Vagina (tissue), 2 donors: Measurements from ENCODE around the gene GRIK4. TPM values are rescaled to one million over a fixed set of nuclear protein-coding genes. Genes with fewer than 3 reads are reported as not detected.

Experiments used
- DNase-seq, 2 donors: peaks; one replicate each; pipeline ENCODE4 v3.0.0-alpha.2; 2017; ENCODE audit errors: extremely low spot score in 2 of 2
- H3K27ac ChIP-seq: fragments of 200-600 bp; sonication (generic); one replicate; pipeline ENCODE4 v1.5.1; 2019
- H3K27me3 ChIP-seq: fragments of 200-600 bp; sonication (generic); one replicate; pipeline ENCODE4 v1.5.1; 2019
- H3K36me3 ChIP-seq, 2 donors: fragments of 200-600 bp; sonication (generic); one replicate each; pipeline ENCODE4 v1.5.1; 2017 to 2019
- H3K4me1 ChIP-seq: fragments of 200-600 bp; sonication (generic); one replicate; pipeline ENCODE4 v1.5.1; 2019
- H3K4me3 ChIP-seq, 2 donors: fragments of 200-600 bp; sonication (generic); 1 replicate in 1 of 2; 2 replicates in 1 of 2; pipeline ENCODE4 v1.5.1; 2016 to 2019
- H3K9me3 ChIP-seq: fragments of 200-600 bp; sonication (generic); one replicate; pipeline ENCODE4 v1.5.1; 2019
- POLR2A ChIP-seq, 2 donors: fragments of 450-650 bp; IDR thresholded peaks; one replicate each; pipeline ENCODE4 v1.6.1; 2017; ENCODE audit warnings: antibody characterized with exemption in 2 of 2, mild to moderate bottlenecking in 2 of 2, moderate library complexity in 2 of 2
- POLR2AphosphoS5 ChIP-seq, 2 donors: sonication (generic); formaldehyde crosslinking; IDR thresholded peaks; one replicate each; pipeline ENCODE4 v1.9.0; 2017; ENCODE audit warnings: antibody characterized with exemption in 2 of 2, mild to moderate bottlenecking in 2 of 2, low read depth in 1 of 2; ENCODE audit not compliant: insufficient read depth in 1 of 2
- intact Hi-C: fragments of 100-400 bp; cut with DNase I; formaldehyde crosslinking; loops from one replicate; pipeline ENCODE4 v1.15.1; 2023
- total RNA-seq: library from RNA; depleted of rRNA; stranded (reverse); fragments of >200 nt; gene quantifications from one replicate; pipeline ENCODE4 v1.2.3, GENCODE V29; 2016
- TF ChIP-seq, protein P1 (sequence below), 3 experiments: fragments of 450-650 bp in 2 of 3; fragments of 200-600 bp in 1 of 3; sonication (generic) in 1 of 3; IDR thresholded peaks; one replicate each; pipeline ENCODE4 v1.5.1; 2017 to 2019; ENCODE audit warnings: antibody characterized with exemption in 3 of 3, mild to moderate bottlenecking in 2 of 3, moderate library complexity in 2 of 3

GRIK4 gene
- total RNA-seq, 1 donor from 2014 or later, result 0.25 TPM

- Histone ChIP-seq H3K27me3 (no peaks in the 10 kb centered on the region), H3K27ac (no peak overlapping the region), H3K36me3 (no peaks in the 10 kb centered on the region), H3K4me1 (no peaks in the 10 kb centered on the region), H3K9me3 (no peaks in the 10 kb centered on the region), H3K4me3 (no peak overlapping the region)
- intact Hi-C loops, result no loop called here
- TF ChIP-seq POLR2AphosphoS5 (IDR thresholded peaks at IDR 0.05; ENCODE audit: insufficient read depth in 1 of 2, low read depth in 1 of 2) (no peak), POLR2A (IDR thresholded peaks at IDR 0.05) (no peak)
- TF ChIP-seq, protein P1, sequence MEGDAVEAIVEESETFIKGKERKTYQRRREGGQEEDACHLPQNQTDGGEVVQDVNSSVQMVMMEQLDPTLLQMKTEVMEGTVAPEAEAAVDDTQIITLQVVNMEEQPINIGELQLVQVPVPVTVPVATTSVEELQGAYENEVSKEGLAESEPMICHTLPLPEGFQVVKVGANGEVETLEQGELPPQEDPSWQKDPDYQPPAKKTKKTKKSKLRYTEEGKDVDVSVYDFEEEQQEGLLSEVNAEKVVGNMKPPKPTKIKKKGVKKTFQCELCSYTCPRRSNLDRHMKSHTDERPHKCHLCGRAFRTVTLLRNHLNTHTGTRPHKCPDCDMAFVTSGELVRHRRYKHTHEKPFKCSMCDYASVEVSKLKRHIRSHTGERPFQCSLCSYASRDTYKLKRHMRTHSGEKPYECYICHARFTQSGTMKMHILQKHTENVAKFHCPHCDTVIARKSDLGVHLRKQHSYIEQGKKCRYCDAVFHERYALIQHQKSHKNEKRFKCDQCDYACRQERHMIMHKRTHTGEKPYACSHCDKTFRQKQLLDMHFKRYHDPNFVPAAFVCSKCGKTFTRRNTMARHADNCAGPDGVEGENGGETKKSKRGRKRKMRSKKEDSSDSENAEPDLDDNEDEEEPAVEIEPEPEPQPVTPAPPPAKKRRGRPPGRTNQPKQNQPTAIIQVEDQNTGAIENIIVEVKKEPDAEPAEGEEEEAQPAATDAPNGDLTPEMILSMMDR (IDR thresholded peaks at IDR 0.05), result no peak
- no peak for DNase-seq
Observed at GRCh38 chr11:120928627-120929026, 417.1 kb downstream of the GRIK4 start.

DNA sequence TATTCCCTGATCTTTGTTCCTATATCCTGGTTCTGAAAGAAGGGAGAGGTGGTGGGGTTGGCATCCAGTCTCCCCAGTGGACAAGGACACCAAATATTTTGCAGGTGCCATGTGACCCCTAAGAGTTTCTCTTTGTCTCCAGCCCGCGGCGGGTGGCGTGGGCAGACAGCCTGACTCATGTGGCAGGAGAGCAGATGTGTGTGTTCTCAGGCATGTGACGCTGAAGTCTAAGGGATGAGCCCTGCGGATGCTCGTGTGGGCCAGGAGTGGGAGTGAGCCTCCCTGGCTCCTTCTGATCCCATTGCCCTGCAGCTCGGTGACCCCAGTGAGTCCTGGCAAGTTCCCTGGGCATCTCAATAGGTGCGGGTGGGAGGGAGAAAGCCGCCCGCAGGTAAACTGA is 417.5 kb downstream of the GRIK4 start:
- no peaks in the 10 kb centered on the region for H3K4me1 ChIP-seq
- intact Hi-C loops, result no loop called here

GRCh38 chr11:120929664-120930154 is 418.2 kb downstream of the GRIK4 start:
- Histone ChIP-seq H3K27me3 (no peaks in the 10 kb centered on the region), H3K4me3 (no peak overlapping the region), H3K27ac (no peak overlapping the region), H3K9me3 (no peaks in the 10 kb centered on the region), H3K4me1 (no peaks in the 10 kb centered on the region), H3K36me3 (no peaks in the 10 kb centered on the region)
- DNase-seq, result no peak
- intact Hi-C loops, result no loop called here
- TF ChIP-seq POLR2AphosphoS5 (IDR thresholded peaks at IDR 0.05; ENCODE audit: insufficient read depth in 1 of 2, low read depth in 1 of 2) (no peak), POLR2A (IDR thresholded peaks at IDR 0.05) (no peak)
- TF ChIP-seq, protein P1 (IDR thresholded peaks at IDR 0.05), result peak in 1 of 3 experiments; percentile 24

More for the DNA sequence above, 417.5 kb downstream of the GRIK4 start:
- no peak for TF ChIP-seq POLR2A (IDR thresholded peaks at IDR 0.05)
- TF ChIP-seq POLR2AphosphoS5 (IDR thresholded peaks at IDR 0.05; ENCODE audit: insufficient read depth in 1 of 2, low read depth in 1 of 2), result no peak
- TF ChIP-seq, protein P1 (IDR thresholded peaks at IDR 0.05), result no peak
- Histone ChIP-seq H3K36me3 (no peaks in the 10 kb centered on the region), H3K9me3 (no peaks in the 10 kb centered on the region), H3K27me3 (no peaks in the 10 kb centered on the region), H3K4me3 (no peak overlapping the region), H3K27ac (no peak overlapping the region)
- no peak for DNase-seq

GRCh38 chr11:120931057-120931779 is 419.7 kb downstream of the GRIK4 start:
- intact Hi-C loops, result no loop called here
- no peaks in the 10 kb centered on the region for H3K27me3 ChIP-seq
- TF ChIP-seq POLR2A (IDR thresholded peaks at IDR 0.05), result no peak
- TF ChIP-seq, protein P1 (IDR thresholded peaks at IDR 0.05), result no peak
- TF ChIP-seq POLR2AphosphoS5 (IDR thresholded peaks at IDR 0.05; ENCODE audit: insufficient read depth in 1 of 2, low read depth in 1 of 2), result no peak

GRCh38 chr11:120932305-120932915 is 420.9 kb downstream of the GRIK4 start:
- no peak overlapping the region for H3K27ac ChIP-seq
- intact Hi-C loops, result no loop called here
- no peak for DNase-seq
- H3K4me3 ChIP-seq, result no peak overlapping the region
- H3K4me1 ChIP-seq, result no peaks in the 10 kb centered on the region
- H3K36me3 ChIP-seq, result no peaks in the 10 kb centered on the region
- H3K27me3 ChIP-seq, result no peaks in the 10 kb centered on the region
- no peaks in the 10 kb centered on the region for H3K9me3 ChIP-seq
- TF ChIP-seq, protein P1 (IDR thresholded peaks at IDR 0.05), result no peak
- TF ChIP-seq POLR2A (IDR thresholded peaks at IDR 0.05) (no peak), POLR2AphosphoS5 (IDR thresholded peaks at IDR 0.05; ENCODE audit: insufficient read depth in 1 of 2, low read depth in 1 of 2) (no peak)

More at GRCh38 chr11:120931057-120931779, 419.7 kb downstream of the GRIK4 start:
- Histone ChIP-seq H3K27ac (no peak overlapping the region), H3K9me3 (no peaks in the 10 kb centered on the region), H3K4me1 (no peaks in the 10 kb centered on the region), H3K36me3 (no peaks in the 10 kb centered on the region), H3K4me3 (no peak overlapping the region)
- no peak for DNase-seq
